HL-60 (cell line): Measurements from ENCODE around the gene EGFLAM.
"Not testable (repeated sequence)": the region's sequence is repeated elsewhere in the genome, so short reads cannot be mapped to it uniquely, and the experiment has no call there.

ENCODE experiments used
- DNase-seq, 2 experiments: peaks; one replicate each; pipeline ENCODE4 v3.0.0-alpha.2; 2010 to 2020; ENCODE audit warnings: low read depth in 1 of 2, low spot score in 1 of 2
- H3K27ac ChIP-seq: fragments of 250-450 bp; sonication (Bioruptor Pico); replicated peaks from 2 replicates; pipeline ENCODE4 v1.5.1; 2020; ENCODE audit warnings: mild to moderate bottlenecking, moderate library complexity
- H3K27me3 ChIP-seq: fragments of 250-450 bp; sonication (Bioruptor Pico); 2 replicates; pipeline ENCODE4 v1.5.1; 2021; ENCODE audit warnings: mild to moderate bottlenecking, moderate library complexity; ENCODE audit not compliant: insufficient read depth, poor library complexity, severe bottlenecking
- H3K4me3 ChIP-seq: replicated peaks from 2 replicates; pipeline ENCODE4 v1.5.1; 2011; ENCODE audit warnings: mild to moderate bottlenecking, control low read depth, low read length; ENCODE audit not compliant: insufficient read depth
- GABPA ChIP-seq: IDR thresholded peaks from 2 replicates; pipeline ENCODE4 v1.6.1; 2012; ENCODE audit warnings: low read depth
- POLR2AphosphoS5 ChIP-seq: IDR thresholded peaks from 2 replicates; pipeline ENCODE4 v1.6.1; 2012; ENCODE audit warnings: low read depth
- SPI1 ChIP-seq: IDR thresholded peaks from 2 replicates; pipeline ENCODE4 v1.6.1; 2012; ENCODE audit warnings: low read depth, mild to moderate bottlenecking, borderline replicate concordance
- TF ChIP-seq, protein P1 (sequence below): IDR thresholded peaks from 2 replicates; pipeline ENCODE4 v1.6.1; 2012; ENCODE audit warnings: low read depth; ENCODE audit not compliant: insufficient replicate concordance
- TF ChIP-seq, protein P2 (sequence below): IDR thresholded peaks from one replicate; pipeline ENCODE4 v1.5.1; 2011; ENCODE audit warnings: low read length, control low read depth, inconsistent platforms; ENCODE audit not compliant: insufficient read depth

The EGFLAM gene

GRCh38 chr5:38410304-38410990 lies 152.1 kb downstream of the EGFLAM start:
- Histone ChIP-seq H3K27ac (no peak overlapping the region), H3K4me3 (no peak overlapping the region), H3K27me3 (no peaks in the 10 kb centered on the region)
- DNase-seq = no peak
- TF ChIP-seq SPI1 (no peak), POLR2AphosphoS5 (no peak), GABPA (no peak)
- TF ChIP-seq, protein P1, sequence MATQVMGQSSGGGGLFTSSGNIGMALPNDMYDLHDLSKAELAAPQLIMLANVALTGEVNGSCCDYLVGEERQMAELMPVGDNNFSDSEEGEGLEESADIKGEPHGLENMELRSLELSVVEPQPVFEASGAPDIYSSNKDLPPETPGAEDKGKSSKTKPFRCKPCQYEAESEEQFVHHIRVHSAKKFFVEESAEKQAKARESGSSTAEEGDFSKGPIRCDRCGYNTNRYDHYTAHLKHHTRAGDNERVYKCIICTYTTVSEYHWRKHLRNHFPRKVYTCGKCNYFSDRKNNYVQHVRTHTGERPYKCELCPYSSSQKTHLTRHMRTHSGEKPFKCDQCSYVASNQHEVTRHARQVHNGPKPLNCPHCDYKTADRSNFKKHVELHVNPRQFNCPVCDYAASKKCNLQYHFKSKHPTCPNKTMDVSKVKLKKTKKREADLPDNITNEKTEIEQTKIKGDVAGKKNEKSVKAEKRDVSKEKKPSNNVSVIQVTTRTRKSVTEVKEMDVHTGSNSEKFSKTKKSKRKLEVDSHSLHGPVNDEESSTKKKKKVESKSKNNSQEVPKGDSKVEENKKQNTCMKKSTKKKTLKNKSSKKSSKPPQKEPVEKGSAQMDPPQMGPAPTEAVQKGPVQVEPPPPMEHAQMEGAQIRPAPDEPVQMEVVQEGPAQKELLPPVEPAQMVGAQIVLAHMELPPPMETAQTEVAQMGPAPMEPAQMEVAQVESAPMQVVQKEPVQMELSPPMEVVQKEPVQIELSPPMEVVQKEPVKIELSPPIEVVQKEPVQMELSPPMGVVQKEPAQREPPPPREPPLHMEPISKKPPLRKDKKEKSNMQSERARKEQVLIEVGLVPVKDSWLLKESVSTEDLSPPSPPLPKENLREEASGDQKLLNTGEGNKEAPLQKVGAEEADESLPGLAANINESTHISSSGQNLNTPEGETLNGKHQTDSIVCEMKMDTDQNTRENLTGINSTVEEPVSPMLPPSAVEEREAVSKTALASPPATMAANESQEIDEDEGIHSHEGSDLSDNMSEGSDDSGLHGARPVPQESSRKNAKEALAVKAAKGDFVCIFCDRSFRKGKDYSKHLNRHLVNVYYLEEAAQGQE = no peak
- TF ChIP-seq, protein P2, sequence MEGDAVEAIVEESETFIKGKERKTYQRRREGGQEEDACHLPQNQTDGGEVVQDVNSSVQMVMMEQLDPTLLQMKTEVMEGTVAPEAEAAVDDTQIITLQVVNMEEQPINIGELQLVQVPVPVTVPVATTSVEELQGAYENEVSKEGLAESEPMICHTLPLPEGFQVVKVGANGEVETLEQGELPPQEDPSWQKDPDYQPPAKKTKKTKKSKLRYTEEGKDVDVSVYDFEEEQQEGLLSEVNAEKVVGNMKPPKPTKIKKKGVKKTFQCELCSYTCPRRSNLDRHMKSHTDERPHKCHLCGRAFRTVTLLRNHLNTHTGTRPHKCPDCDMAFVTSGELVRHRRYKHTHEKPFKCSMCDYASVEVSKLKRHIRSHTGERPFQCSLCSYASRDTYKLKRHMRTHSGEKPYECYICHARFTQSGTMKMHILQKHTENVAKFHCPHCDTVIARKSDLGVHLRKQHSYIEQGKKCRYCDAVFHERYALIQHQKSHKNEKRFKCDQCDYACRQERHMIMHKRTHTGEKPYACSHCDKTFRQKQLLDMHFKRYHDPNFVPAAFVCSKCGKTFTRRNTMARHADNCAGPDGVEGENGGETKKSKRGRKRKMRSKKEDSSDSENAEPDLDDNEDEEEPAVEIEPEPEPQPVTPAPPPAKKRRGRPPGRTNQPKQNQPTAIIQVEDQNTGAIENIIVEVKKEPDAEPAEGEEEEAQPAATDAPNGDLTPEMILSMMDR = no peak

DNA sequence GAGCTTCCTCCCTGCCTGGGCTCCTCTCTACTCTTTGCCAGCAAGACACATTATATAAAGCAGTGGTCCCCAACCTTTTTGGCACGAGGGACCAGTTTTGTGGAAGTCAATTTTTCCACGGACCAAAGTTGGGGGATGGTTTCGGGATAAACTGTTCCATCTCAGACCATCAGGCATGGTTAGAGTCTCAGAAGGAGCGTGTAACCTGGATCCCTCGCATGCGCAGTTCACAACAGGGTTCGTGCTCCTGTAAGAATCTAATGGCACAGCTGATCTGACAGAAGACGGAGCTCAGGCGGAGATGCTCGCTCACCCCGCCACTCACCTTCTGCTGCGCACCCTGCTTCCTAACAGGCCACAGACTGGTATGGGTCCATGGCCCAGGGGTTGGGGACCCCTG lies 155.3 kb downstream of the EGFLAM start:
- Histone ChIP-seq H3K4me3 (no peak overlapping the region), H3K27ac (no peak overlapping the region), H3K27me3 (no peaks in the 10 kb centered on the region)
- no peak for TF ChIP-seq GABPA
- no peak for TF ChIP-seq SPI1
- TF ChIP-seq, protein P1 = no peak
- no peak for TF ChIP-seq POLR2AphosphoS5
- TF ChIP-seq, protein P2 = no peak
- no peak for DNase-seq

- no peaks in the 10 kb centered on the region for H3K27me3 ChIP-seq
- TF ChIP-seq, protein P2 = no peak
- TF ChIP-seq POLR2AphosphoS5 (no peak), SPI1 (no peak), GABPA (no peak)
- TF ChIP-seq, protein P1 = no peak
- DNase-seq = no peak
- H3K4me3 ChIP-seq = no peak overlapping the region
- no peak overlapping the region for H3K27ac ChIP-seq
Observed at GRCh38 chr5:38414348-38414747, 156.0 kb downstream of the EGFLAM start.

GRCh38 chr5:38415772-38416171 lies 157.4 kb downstream of the EGFLAM start:
- H3K27ac ChIP-seq, DNase-seq, H3K4me3 ChIP-seq, H3K27me3 ChIP-seq: not testable (repeated sequence)
